HEK293T (cell line): ENCODE measurements around the gene CCDC57.
"Not testable (repeated sequence)": the region's sequence is repeated elsewhere in the genome, so short reads cannot be mapped to it uniquely, and the experiment has no call there.

Experiments
- CTCF ChIA-PET: fragments of 350-600 bp; formaldehyde crosslinking; extraction: SDS; loops from one replicate; lab custom pipeline; 2021; ENCODE audit warnings: antibody characterized with exemption, inconsistent platforms; lab: Yijun Ruan, JAX
- POLR2A ChIA-PET: fragments of 350-600 bp; formaldehyde crosslinking; extraction: SDS; loops from one replicate; lab custom pipeline; 2020; ENCODE audit warnings: antibody characterized with exemption, inconsistent platforms; lab: Yijun Ruan, JAX
- DNase-seq: peaks from one replicate; pipeline ENCODE4 v3.0.0; 2012; ENCODE audit warnings: mixed read lengths; ENCODE audit errors: extremely low spot score
- ARNT ChIP-seq: fragments of 450-650 bp; IDR thresholded peaks from 2 replicates; pipeline ENCODE4 v1.6.1; 2017; ENCODE audit warnings: mild to moderate bottlenecking
- BHLHE40 ChIP-seq: fragments of 450-650 bp; IDR thresholded peaks from 2 replicates; pipeline ENCODE4 v1.6.1; 2016; ENCODE audit warnings: mild to moderate bottlenecking, moderate library complexity, borderline replicate concordance
- CTBP1 ChIP-seq: fragments of 450-650 bp; IDR thresholded peaks from 2 replicates; pipeline ENCODE4 v1.6.1; 2016; ENCODE audit warnings: borderline replicate concordance
- ELF4 ChIP-seq: fragments of 450-650 bp; IDR thresholded peaks from 2 replicates; pipeline ENCODE4 v1.6.1; 2017; ENCODE audit warnings: antibody characterized with exemption
- FOXA1 ChIP-seq: fragments of 450-650 bp; IDR thresholded peaks from 2 replicates; pipeline ENCODE4 v1.6.1; 2016; ENCODE audit warnings: mild to moderate bottlenecking
- FOXK2 ChIP-seq: fragments of 450-650 bp; IDR thresholded peaks from 2 replicates; pipeline ENCODE4 v1.6.1; 2016; ENCODE audit warnings: mild to moderate bottlenecking
- FOXM1 ChIP-seq: fragments of 450-650 bp; IDR thresholded peaks from 2 replicates; pipeline ENCODE4 v1.6.1; 2017; ENCODE audit warnings: mild to moderate bottlenecking, borderline replicate concordance
- HDGF ChIP-seq: fragments of 450-650 bp; IDR thresholded peaks from 2 replicates; pipeline ENCODE4 v1.6.1; 2017; ENCODE audit warnings: antibody characterized with exemption, borderline replicate concordance
- L3MBTL2 ChIP-seq: fragments of 450-650 bp; conservative IDR thresholded peaks from 2 replicates; pipeline ENCODE4 v1.6.1; 2016; ENCODE audit warnings: mild to moderate bottlenecking
- LEF1 ChIP-seq: fragments of 450-650 bp; IDR thresholded peaks from 2 replicates; pipeline ENCODE4 v1.6.1; 2017; ENCODE audit warnings: mild to moderate bottlenecking, borderline replicate concordance
- NFRKB ChIP-seq: fragments of 450-650 bp; IDR thresholded peaks from 2 replicates; pipeline ENCODE4 v1.6.1; 2016; ENCODE audit warnings: mild to moderate bottlenecking, moderate library complexity
- SP1 ChIP-seq: fragments of 450-650 bp; IDR thresholded peaks from 2 replicates; pipeline ENCODE4 v1.6.1; 2017
- SUZ12 ChIP-seq: fragments of 450-650 bp; IDR thresholded peaks from 2 replicates; pipeline ENCODE4 v1.6.1; 2016; ENCODE audit warnings: mild to moderate bottlenecking
- TARDBP ChIP-seq: fragments of 450-650 bp; IDR thresholded peaks from 2 replicates; pipeline ENCODE4 v1.6.1; 2016
- ZNF384 ChIP-seq: fragments of 450-650 bp; IDR thresholded peaks from 2 replicates; pipeline ENCODE4 v1.6.1; 2016
- TF ChIP-seq, protein P1 (sequence below): fragments of 450-650 bp; IDR thresholded peaks from 2 replicates; pipeline ENCODE4 v1.6.1; 2016

The CCDC57 gene

GRCh38 chr17:82149401-82150099 lies 63.1 kb downstream of the CCDC57 start:
- TF ChIP-seq BHLHE40 = no peak
- TF ChIP-seq TARDBP = no peak
- DNase-seq = no peak
- POLR2A ChIA-PET = no interaction called here
- CTCF ChIA-PET = no interaction called here

DNA sequence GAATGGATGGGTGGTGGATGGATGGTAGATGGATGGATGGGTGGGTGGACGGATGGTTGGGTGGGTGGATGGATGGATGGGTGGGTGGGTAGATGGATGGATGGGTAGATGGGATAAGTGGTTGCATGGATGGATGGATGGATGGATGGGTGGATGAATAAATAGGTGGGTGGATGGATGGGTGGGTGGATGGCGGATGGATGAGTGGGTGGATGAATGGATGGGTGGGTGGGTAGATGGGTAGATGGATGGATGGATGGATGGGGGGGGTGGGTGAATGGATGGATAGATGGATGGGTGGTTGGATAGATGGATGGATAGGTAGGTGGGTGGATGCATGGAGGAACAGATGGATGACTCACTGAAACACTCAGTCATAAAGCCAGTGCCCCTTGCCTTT lies 63.6 kb downstream of the CCDC57 start:
- no peak for DNase-seq
- TF ChIP-seq SP1 (no peak), ELF4 (no peak), TARDBP (no peak)
- ChIA-PET CTCF (no interaction called here), POLR2A (no interaction called here)

- ChIA-PET POLR2A (no interaction called here), CTCF (no interaction called here)
- TF ChIP-seq, protein P1, sequence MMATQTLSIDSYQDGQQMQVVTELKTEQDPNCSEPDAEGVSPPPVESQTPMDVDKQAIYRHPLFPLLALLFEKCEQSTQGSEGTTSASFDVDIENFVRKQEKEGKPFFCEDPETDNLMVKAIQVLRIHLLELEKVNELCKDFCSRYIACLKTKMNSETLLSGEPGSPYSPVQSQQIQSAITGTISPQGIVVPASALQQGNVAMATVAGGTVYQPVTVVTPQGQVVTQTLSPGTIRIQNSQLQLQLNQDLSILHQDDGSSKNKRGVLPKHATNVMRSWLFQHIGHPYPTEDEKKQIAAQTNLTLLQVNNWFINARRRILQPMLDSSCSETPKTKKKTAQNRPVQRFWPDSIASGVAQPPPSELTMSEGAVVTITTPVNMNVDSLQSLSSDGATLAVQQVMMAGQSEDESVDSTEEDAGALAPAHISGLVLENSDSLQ = no peak
- TF ChIP-seq L3MBTL2 (no peak), SUZ12 (no peak), CTBP1 (no peak), HDGF (no peak), FOXK2 (no peak), SP1 (no peak), FOXA1 (no peak), LEF1 (no peak), NFRKB (no peak), BHLHE40 (no peak), ZNF384 (no peak), TARDBP (no peak), FOXM1 (no peak), ARNT (no peak), ELF4 (no peak)
- DNase-seq = no peak
Observed at GRCh38 chr17:82148011-82148410, 64.6 kb downstream of the CCDC57 start.

GRCh38 chr17:82146663-82147654 lies 65.7 kb downstream of the CCDC57 start:
- DNase-seq = no peak
- CTCF ChIA-PET = no interaction called here
- POLR2A ChIA-PET = no interaction called here
- no peak for TF ChIP-seq BHLHE40
- no peak for TF ChIP-seq SUZ12
- TF ChIP-seq HDGF = no peak

GRCh38 chr17:82145550-82146155 lies 67.0 kb downstream of the CCDC57 start:
- TF ChIP-seq LEF1 = no peak
- TF ChIP-seq FOXA1 = no peak
- no peak for TF ChIP-seq HDGF
- TF ChIP-seq ZNF384 = no peak
- TF ChIP-seq TARDBP = no peak
- TF ChIP-seq FOXM1 = no peak
- TF ChIP-seq L3MBTL2 = no peak
- TF ChIP-seq SP1 = no peak
- TF ChIP-seq BHLHE40 = no peak
- no peak for TF ChIP-seq NFRKB
- TF ChIP-seq SUZ12 = no peak
- ChIA-PET POLR2A (no interaction called here), CTCF (interaction anchor here (0.6 to 0.7 kb wide), 2 partner anchors 9 to 108 kb away, joined by 3 to 4 read pairs; partner anchors contain the start of gene DCXR)

GRCh38 chr17:82143333-82143732 lies 69.3 kb downstream of the CCDC57 start:
- ChIA-PET POLR2A (interaction anchor here (1.3 kb wide), 1 partner anchor 106 kb away, joined by 3 read pairs; the partner anchor contains the start of gene DCXR), CTCF (no interaction called here)
- TF ChIP-seq, protein P1 = no peak
- TF ChIP-seq CTBP1 (no peak), HDGF (no peak), SP1 (no peak), FOXA1 (no peak)
- DNase-seq = no peak

More at GRCh38 chr17:82145550-82146155, 67.0 kb downstream of the CCDC57 start:
- no peak for DNase-seq

DNA sequence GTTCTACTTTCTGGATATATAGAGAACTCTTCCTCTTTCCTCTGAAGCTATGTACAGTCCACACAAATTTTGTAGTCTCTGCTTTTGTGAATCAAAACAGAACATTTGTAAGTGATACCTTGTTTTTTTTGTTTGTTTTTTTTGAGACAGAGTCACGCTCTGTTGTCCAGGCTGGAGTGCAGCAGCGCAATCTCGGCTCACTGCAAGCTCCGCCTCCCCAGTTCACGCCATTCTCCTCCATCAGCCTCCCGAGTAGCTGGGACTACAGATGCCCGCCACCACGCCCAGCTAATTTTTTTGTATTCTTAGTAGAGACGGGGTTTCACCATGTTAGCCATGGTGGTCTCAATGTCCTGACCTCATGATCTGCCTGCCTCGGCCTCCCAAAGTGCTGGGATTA lies 72.7 kb downstream of the CCDC57 start:
- DNase-seq, CTCF ChIA-PET, POLR2A ChIA-PET: not testable (repeated sequence)
